Tibial nerve (tissue), 4 donors: ENCODE data around the gene EFCAB12.

Source experiments
- EP300 ChIP-seq, 2 donors: sonication (generic); formaldehyde crosslinking; IDR thresholded peaks; one replicate each; pipeline ENCODE4 v1.6.1; 2017; ENCODE audit warnings: antibody characterized with exemption in 2 of 2, mild to moderate bottlenecking in 1 of 2
- TF ChIP-seq, protein P1 (sequence below), 5 experiments: fragments of 200-600 bp in 3 of 5; fragments of 450-650 bp in 2 of 5; sonication (generic) in 3 of 5; IDR thresholded peaks; one replicate each; pipeline ENCODE4 v1.5.1; 2016 to 2019; ENCODE audit warnings: antibody characterized with exemption in 5 of 5, mild to moderate bottlenecking in 3 of 5, moderate library complexity in 2 of 5

DNA sequence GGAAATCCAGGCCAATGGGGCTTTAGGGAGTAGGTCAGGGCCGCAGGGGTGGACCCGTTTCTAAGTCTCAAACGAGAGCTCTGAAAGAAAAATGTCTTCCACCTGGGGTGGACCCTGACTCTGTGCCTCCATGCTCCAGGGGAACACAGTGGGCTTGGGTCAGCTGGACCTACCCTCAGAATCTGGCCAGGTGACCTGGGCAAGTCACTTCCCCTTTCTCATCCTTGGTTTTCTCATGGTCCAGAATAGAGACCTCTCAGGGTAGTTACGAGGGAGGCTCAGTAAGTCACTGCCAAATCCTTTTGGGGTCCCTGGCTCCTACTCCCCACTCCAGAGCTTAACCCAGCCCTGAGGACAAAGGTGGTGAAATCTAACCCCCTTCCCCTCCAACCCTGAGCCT, 25.8 kb downstream of the EFCAB12 start:
- no peak for TF ChIP-seq EP300 (IDR thresholded peaks at IDR 0.05)
- TF ChIP-seq, protein P1, sequence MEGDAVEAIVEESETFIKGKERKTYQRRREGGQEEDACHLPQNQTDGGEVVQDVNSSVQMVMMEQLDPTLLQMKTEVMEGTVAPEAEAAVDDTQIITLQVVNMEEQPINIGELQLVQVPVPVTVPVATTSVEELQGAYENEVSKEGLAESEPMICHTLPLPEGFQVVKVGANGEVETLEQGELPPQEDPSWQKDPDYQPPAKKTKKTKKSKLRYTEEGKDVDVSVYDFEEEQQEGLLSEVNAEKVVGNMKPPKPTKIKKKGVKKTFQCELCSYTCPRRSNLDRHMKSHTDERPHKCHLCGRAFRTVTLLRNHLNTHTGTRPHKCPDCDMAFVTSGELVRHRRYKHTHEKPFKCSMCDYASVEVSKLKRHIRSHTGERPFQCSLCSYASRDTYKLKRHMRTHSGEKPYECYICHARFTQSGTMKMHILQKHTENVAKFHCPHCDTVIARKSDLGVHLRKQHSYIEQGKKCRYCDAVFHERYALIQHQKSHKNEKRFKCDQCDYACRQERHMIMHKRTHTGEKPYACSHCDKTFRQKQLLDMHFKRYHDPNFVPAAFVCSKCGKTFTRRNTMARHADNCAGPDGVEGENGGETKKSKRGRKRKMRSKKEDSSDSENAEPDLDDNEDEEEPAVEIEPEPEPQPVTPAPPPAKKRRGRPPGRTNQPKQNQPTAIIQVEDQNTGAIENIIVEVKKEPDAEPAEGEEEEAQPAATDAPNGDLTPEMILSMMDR (IDR thresholded peaks at IDR 0.05): no peak
